Ovary (tissue), 9 donors: Measurements from ENCODE around the gene CHPF. TPM values are rescaled to one million over a fixed set of nuclear protein-coding genes. Genes with fewer than 3 reads are reported as not detected.

ENCODE experiments used
- DNase-seq, 5 donors: peaks; one replicate each; pipeline ENCODE4 v3.0.0-alpha.2; 2019 to 2020
- H3K27ac ChIP-seq, 2 donors: fragments of 200-600 bp; one replicate each; pipeline versions ENCODE4 v1.5.1 to v1.8.0; 2019 to 2022
- H3K27me3 ChIP-seq: fragments of 200-600 bp; one replicate; pipeline ENCODE4 v1.8.0; 2022
- H3K36me3 ChIP-seq: fragments of 200-600 bp; sonication (generic); one replicate; pipeline ENCODE4 v1.5.1; 2019
- H3K4me1 ChIP-seq: one replicate; pipeline ENCODE4 v1.8.1; 2013; ENCODE audit warnings: mild to moderate bottlenecking, moderate library complexity; ENCODE audit not compliant: insufficient read depth
- H3K4me3 ChIP-seq: fragments of 200-600 bp; sonication (generic); one replicate; pipeline ENCODE4 v1.5.1; 2017
- H3K9me3 ChIP-seq, 2 donors: fragments of 200-600 bp in 1 of 2; sonication (generic) in 1 of 2; one replicate each; pipeline versions ENCODE4 v1.5.1 to v1.8.1; 2013 to 2019; ENCODE audit warnings: mild to moderate bottlenecking in 1 of 2, moderate library complexity in 1 of 2
- CTCF ChIP-seq, 3 donors: fragments of 450-650 bp in 2 of 3; fragments of 200-600 bp in 1 of 3; IDR thresholded peaks; one replicate each; pipeline versions ENCODE4 v1.5.1 to v1.8.0; 2016 to 2022; ENCODE audit warnings: antibody characterized with exemption in 3 of 3, mild to moderate bottlenecking in 1 of 3
- EP300 ChIP-seq: sonication (generic); formaldehyde crosslinking; IDR thresholded peaks from one replicate; pipeline ENCODE4 v1.6.1; 2017; ENCODE audit warnings: antibody characterized with exemption
- POLR2A ChIP-seq: fragments of 450-650 bp; IDR thresholded peaks from one replicate; pipeline ENCODE4 v1.6.1; 2017; ENCODE audit warnings: antibody characterized with exemption, mild to moderate bottlenecking, moderate library complexity
- WGBS, 3 donors: extraction: QIAGEN DNeasy Blood & Tissue Kit in 1 of 3; methylation state at CpG; one replicate each; pipeline versions ENCODE4 v1.1.5 to v1.1.7; 2013 to 2017; 5-methylcytosine and 5-hydroxymethylcytosine counted together
- intact Hi-C, 4 donors: fragments of 100-400 bp; cut with DNase I; formaldehyde crosslinking; loops; one replicate each; pipeline versions ENCODE4 v1.11.0 to v1.15.1; 2022 to 2023
- polyA plus RNA-seq, 2 donors: library from polyadenylated mRNA; stranded (reverse); fragments of 200-250 nt in 1 of 2; fragments of 350-450 nt in 1 of 2; fragmentation: Illumina TruSeq in 1 of 2; extraction: RNeasy Lipid Tissue Mini Kit (QIAGEN cat#74804) in 1 of 2; gene quantifications; one replicate each; pipeline ENCODE4 v1.2.3, GENCODE V29; 2013 to 2014
- total RNA-seq, 7 donors: library from RNA; depleted of rRNA in 2 of 7; stranded (reverse); fragments of >200 nt in 2 of 7; fragmentation: NEBNext Ultra II Directional in 3 of 7; extraction: Animal tissue kit (Norgen Biotek cat#: 25700) in 3 of 7; gene quantifications; one replicate each; pipeline versions ENCODE4 v1.1.0 to v1.2.4, GENCODE V29; 2016 to 2023
- donor health status: DM: no; HTN: no; CAD: no; lungs with moderate emphysema.
- donor health status: DM: no; HTN: no; CAD: no.
- donor health status: Bipolar disorder and iron deficiency.
- donor health status: DM: yes; HTN: yes; CAD: no.
- donor health status: DM: no; HTN: no; CAD: no.
- donor health status: DM: yes; HTN: yes; CAD: no.

The CHPF gene
- total and polyA plus RNA-seq, 9 donors, result 4.0 to 181 (median 120) TPM

DNA sequence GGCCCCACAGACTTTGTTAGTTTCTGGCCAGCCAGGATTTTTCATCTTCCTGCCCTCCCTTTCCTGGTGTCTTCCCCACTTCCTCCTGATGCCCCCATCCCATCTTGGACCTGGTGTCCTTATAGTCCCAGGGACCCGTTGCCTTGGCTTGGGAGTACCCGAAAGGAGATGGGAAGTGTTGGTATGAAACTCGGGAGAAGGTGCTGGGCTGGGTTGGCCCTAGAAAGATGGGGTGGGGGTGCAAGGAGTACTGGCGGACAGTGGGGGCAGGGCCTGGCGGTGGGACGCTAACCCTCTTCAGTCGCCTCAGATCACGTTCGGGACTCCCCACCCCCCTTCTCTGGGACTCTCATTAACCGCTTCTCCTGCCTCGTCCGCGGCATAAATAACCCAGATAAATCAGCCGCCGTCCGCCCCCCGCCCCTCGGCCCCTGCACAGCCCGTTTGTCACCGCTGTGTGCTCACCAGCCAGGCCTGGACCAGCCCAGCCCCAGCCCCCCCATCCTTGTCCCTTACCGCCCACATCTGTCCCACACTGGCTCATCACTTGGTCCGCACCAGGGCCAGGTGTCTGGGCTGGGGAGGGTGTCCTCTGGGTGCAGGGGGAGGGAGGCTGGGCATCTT, 33.0 kb downstream of the CHPF start:
- intact Hi-C loops, result no loop called here
- H3K4me3 ChIP-seq, result no peak overlapping the region
- no peaks in the 10 kb centered on the region for H3K9me3 ChIP-seq
- no peaks in the 10 kb centered on the region for H3K36me3 ChIP-seq
- H3K4me1 ChIP-seq, result peaks cover 6% of the 10 kb centered on the region
- no peaks in the 10 kb centered on the region for H3K27me3 ChIP-seq
- 13 to 19% (median 14%) methylated on average over 22 of the region's 22 CpGs for WGBS, 3 donors
- H3K27ac ChIP-seq, result no peak overlapping the region
- TF ChIP-seq EP300 (no peak), CTCF (IDR thresholded peaks at IDR 0.05) (no peak), POLR2A (no peak)
- peak in 1 of 5 donors; percentile 20 for DNase-seq

DNA sequence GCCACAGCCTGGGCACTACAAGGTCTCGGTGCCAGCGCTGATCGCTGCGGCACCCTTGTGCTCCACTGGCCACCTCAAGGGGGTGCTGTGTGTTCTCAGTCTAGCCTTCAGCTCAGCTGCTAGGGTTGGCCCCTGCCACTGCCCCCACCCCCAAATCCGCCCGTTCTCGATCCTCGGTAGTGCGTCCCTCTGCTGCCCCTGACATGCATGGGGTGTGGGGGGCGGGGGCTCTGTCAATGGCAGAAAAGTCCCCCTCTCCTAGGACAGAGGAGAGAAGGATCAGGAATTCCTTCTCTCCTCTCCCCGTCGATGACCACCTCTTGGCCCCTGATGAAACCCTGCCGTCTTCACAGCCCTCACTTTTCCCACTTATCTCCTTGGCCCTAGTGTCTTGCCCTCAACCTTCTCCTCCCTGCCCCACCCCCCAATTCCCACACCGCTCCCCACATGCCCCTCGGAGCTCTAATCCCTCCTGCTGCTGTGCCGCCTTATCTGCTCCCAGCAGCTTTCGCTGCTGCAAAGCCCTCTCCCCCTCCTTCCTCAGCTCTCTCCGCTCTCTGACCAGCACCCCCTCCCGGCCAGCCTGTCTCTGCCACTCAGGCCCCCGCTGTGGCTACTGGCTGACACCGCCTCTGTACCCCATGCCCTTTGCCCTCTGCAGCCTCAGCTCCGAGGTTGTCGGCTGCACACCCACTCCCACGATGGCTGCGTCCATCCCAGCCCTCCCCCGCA, 33.7 kb downstream of the CHPF start:
- DNase-seq, result peak; percentile 53 to 73 (median 66)

GRCh38 chr2:219508971-219509779, 34.4 kb downstream of the CHPF start:
- TF ChIP-seq EP300, result no peak
- TF ChIP-seq POLR2A, result no peak
- no peak for TF ChIP-seq CTCF (IDR thresholded peaks at IDR 0.05)
- no peaks in the 10 kb centered on the region for H3K9me3 ChIP-seq
- peak in 1 of 5 donors; percentile 34 for DNase-seq
- no peak overlapping the region for H3K4me3 ChIP-seq
- WGBS, 3 donors, result 1 to 4% (median 2%) methylated on average over 14 of the region's 14 CpGs
- peaks cover 6% of the 10 kb centered on the region for H3K4me1 ChIP-seq
- no peak overlapping the region for H3K27ac ChIP-seq
- intact Hi-C loops, result no loop called here
- H3K27me3 ChIP-seq, result no peaks in the 10 kb centered on the region
- H3K36me3 ChIP-seq, result no peaks in the 10 kb centered on the region

More for the DNA sequence above, 33.7 kb downstream of the CHPF start:
- H3K27ac ChIP-seq, result no peak overlapping the region
- intact Hi-C loops, result no loop called here
- no peaks in the 10 kb centered on the region for H3K9me3 ChIP-seq
- TF ChIP-seq CTCF (IDR thresholded peaks at IDR 0.05), result peak in 2 of 3 donors; percentile 64 to 68
- no peak for TF ChIP-seq POLR2A
- TF ChIP-seq EP300, result no peak
- H3K36me3 ChIP-seq, result no peaks in the 10 kb centered on the region
- 0 to 1% (median 1%) methylated on average over 26 of the region's 26 CpGs for WGBS, 3 donors
- H3K27me3 ChIP-seq, result no peaks in the 10 kb centered on the region
- no peak overlapping the region for H3K4me3 ChIP-seq
- peaks cover 6% of the 10 kb centered on the region for H3K4me1 ChIP-seq

DNA sequence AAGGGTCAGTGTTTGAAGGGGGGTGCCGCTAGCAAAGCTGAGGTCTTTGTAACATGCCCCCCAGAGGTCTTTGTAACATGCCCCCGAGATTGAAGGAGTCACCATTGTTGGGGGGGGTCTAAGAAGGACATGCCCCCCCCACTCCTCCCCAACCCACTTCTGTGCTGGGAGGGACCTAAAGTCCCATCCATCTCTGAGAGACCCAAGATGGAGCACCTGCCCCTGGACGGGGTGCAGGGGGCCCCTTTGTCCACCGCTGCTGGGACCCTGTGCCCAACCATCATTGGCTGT, 35.2 kb downstream of the CHPF start:
- Histone ChIP-seq H3K4me1 (peaks cover 6% of the 10 kb centered on the region), H3K27ac (no peak overlapping the region), H3K9me3 (no peaks in the 10 kb centered on the region), H3K27me3 (no peaks in the 10 kb centered on the region), H3K36me3 (no peaks in the 10 kb centered on the region), H3K4me3 (no peak overlapping the region)
- WGBS, 3 donors, result 39 to 55% (median 50%) methylated on average over 4 of the region's 4 CpGs
- TF ChIP-seq POLR2A (no peak), CTCF (IDR thresholded peaks at IDR 0.05) (no peak), EP300 (no peak)
- DNase-seq, result no peak
- intact Hi-C loops, result no loop called here
